GM12864 (cell line): ENCODE measurements around the gene SP2.

ENCODE experiments used
- DNase-seq: peaks from one replicate; pipeline ENCODE4 v3.0.0-alpha.2; 2011; ENCODE audit warnings: low read depth
- H3K4me3 ChIP-seq: 2 replicates; pipeline ENCODE4 v1.5.1; 2011; ENCODE audit warnings: mild to moderate bottlenecking, low read depth, low read length, control low read depth
- CTCF ChIP-seq: IDR thresholded peaks from 2 replicates; pipeline ENCODE4 v1.5.1; 2011; ENCODE audit warnings: low read depth, mild to moderate bottlenecking, moderate library complexity, low read length, control low read depth, inconsistent platforms; ENCODE audit errors: missing control alignments

The SP2 gene

GRCh38 chr17:47851764-47852112 lies 44.3 kb upstream of the SP2 start:
- DNase-seq: no peak
- TF ChIP-seq CTCF: no peak
- H3K4me3 ChIP-seq: no peak overlapping the region

- no peak overlapping the region for H3K4me3 ChIP-seq
- no peak for DNase-seq
- TF ChIP-seq CTCF: no peak
Observed at GRCh38 chr17:47852113-47852949, 43.7 kb upstream of the SP2 start.

GRCh38 chr17:47853616-47854015 lies 42.4 kb upstream of the SP2 start:
- TF ChIP-seq CTCF: no peak
- H3K4me3 ChIP-seq: no peak overlapping the region
- DNase-seq: no peak

GRCh38 chr17:47855737-47856136 lies 40.3 kb upstream of the SP2 start:
- no peak overlapping the region for H3K4me3 ChIP-seq
- no peak for TF ChIP-seq CTCF
- DNase-seq: no peak

- TF ChIP-seq CTCF: no peak
- no peak for DNase-seq
- H3K4me3 ChIP-seq: no peak overlapping the region
Observed at GRCh38 chr17:47856830-47857229, 39.2 kb upstream of the SP2 start.

- no peak overlapping the region for H3K4me3 ChIP-seq
- TF ChIP-seq CTCF: no peak
- no peak for DNase-seq
Observed at GRCh38 chr17:47857551-47858455, 38.2 kb upstream of the SP2 start.

- no peak for TF ChIP-seq CTCF
- no peak for DNase-seq
- H3K4me3 ChIP-seq: no peak overlapping the region
Observed at GRCh38 chr17:47860386-47860785, 35.6 kb upstream of the SP2 start.
